Fibroblast of lung (primary cell): ENCODE data around the gene RGS10. TPM values are rescaled to one million over a fixed set of nuclear protein-coding genes. Genes with fewer than 3 reads are reported as not detected.

Source experiments
- DNase-seq, 2 donors: peaks; one replicate each; pipeline versions ENCODE4 v3.0.0 to v3.0.0-alpha.2; 2010; ENCODE audit warnings: low read depth in 2 of 2
- H2AFZ ChIP-seq: 2 replicates; pipeline ENCODE4 v1.5.1; 2012; ENCODE audit warnings: low read length, control low read depth, inconsistent platforms
- H3K27ac ChIP-seq: 2 replicates; pipeline ENCODE4 v1.5.1; 2011; ENCODE audit warnings: low read length, control low read depth; ENCODE audit not compliant: insufficient read depth
- H3K27me3 ChIP-seq: 2 replicates; pipeline ENCODE4 v1.5.1; 2011; ENCODE audit warnings: mild to moderate bottlenecking, low read length; ENCODE audit not compliant: control insufficient read depth, insufficient read depth
- H3K36me3 ChIP-seq: 2 replicates; pipeline ENCODE4 v1.5.1; 2011; ENCODE audit warnings: low read length; ENCODE audit not compliant: control insufficient read depth, insufficient read depth
- H3K4me1 ChIP-seq: 2 replicates; pipeline ENCODE4 v1.5.1; 2011; ENCODE audit warnings: low read length; ENCODE audit not compliant: control insufficient read depth, insufficient read depth; ENCODE audit errors: extremely low read depth
- H3K4me2 ChIP-seq: 2 replicates; pipeline ENCODE4 v1.5.1; 2011; ENCODE audit warnings: low read length, control low read depth; ENCODE audit not compliant: insufficient read depth; ENCODE audit errors: extremely low read depth
- H3K4me3 ChIP-seq, 4 experiments: fragments of 200-600 bp in 1 of 4; sonication (generic) in 1 of 4; replicated peaks in 1 of 4; 2 replicates each; pipeline ENCODE4 v1.5.1; 2011 to 2016; ENCODE audit warnings: low read length in 4 of 4, low read depth in 3 of 4, mild to moderate bottlenecking in 3 of 4, control low read depth in 2 of 4, inconsistent platforms in 1 of 4, mixed read lengths in 1 of 4; ENCODE audit not compliant: insufficient read depth in 1 of 4; ENCODE audit errors: control extremely low read depth in 1 of 4
- H3K79me2 ChIP-seq: 2 replicates; pipeline ENCODE4 v1.5.1; 2012; ENCODE audit warnings: mild to moderate bottlenecking, low read length, inconsistent platforms; ENCODE audit not compliant: control insufficient read depth, insufficient read depth
- H3K9ac ChIP-seq: 2 replicates; pipeline ENCODE4 v1.5.1; 2011; ENCODE audit warnings: mild to moderate bottlenecking, low read length, control low read depth; ENCODE audit not compliant: insufficient read depth
- H3K9me3 ChIP-seq: 2 replicates; pipeline ENCODE4 v1.5.1; 2012; ENCODE audit warnings: low read depth, low read length; ENCODE audit not compliant: control insufficient read depth, insufficient read depth
- H4K20me1 ChIP-seq: 2 replicates; pipeline ENCODE4 v1.5.1; 2011; ENCODE audit warnings: low read length; ENCODE audit not compliant: control insufficient read depth, insufficient read depth; ENCODE audit errors: extremely low read depth
- EZH2 ChIP-seq: IDR thresholded peaks from 2 replicates; pipeline ENCODE4 v1.5.1; 2012; ENCODE audit warnings: low read length, control low read depth, mild to moderate bottlenecking; ENCODE audit errors: missing control alignments
- polyA plus RNA-seq, 2 donors: library from polyadenylated mRNA; depleted of rRNA in 1 of 2; stranded (reverse) in 1 of 2; unstranded in 1 of 2; fragments of >200 nt; gene quantifications; 2 replicates each; pipeline ENCODE4 v1.2.1, GENCODE V29; 2011 to 2012; ENCODE audit warnings: missing spikeins in 1 of 2
- total RNA-seq: library from RNA; depleted of rRNA; stranded (reverse); fragments of >200 nt; gene quantifications from 2 replicates; pipeline ENCODE4 v1.2.1, GENCODE V29; 2014
- TF ChIP-seq, protein P1 (sequence below), 2 donors: IDR thresholded peaks in 1 of 2; conservative IDR thresholded peaks in 1 of 2; 1 replicate in 1 of 2; 2 replicates in 1 of 2; pipeline ENCODE4 v1.5.1; 2011 to 2012; ENCODE audit warnings: low read length in 2 of 2, control low read depth in 1 of 2, inconsistent platforms in 1 of 2, low read depth in 1 of 2, mild to moderate bottlenecking in 1 of 2

The RGS10 gene
- total and polyA plus RNA-seq, 2 donors (not counting 1 experiment from before 2014, with no cell fraction given): 50.9 to 103 TPM

GRCh38 chr10:119456435-119456810 is 86.1 kb downstream of the RGS10 start:
- Histone ChIP-seq H3K4me1 (no peaks in the 10 kb centered on the region), H4K20me1 (no peaks in the 10 kb centered on the region), H3K27ac (no peak overlapping the region), H3K9ac (no peak overlapping the region), H3K9me3 (no peaks in the 10 kb centered on the region), H3K4me2 (no peak overlapping the region), H3K4me3 (no peak overlapping the region), H3K79me2 (no peaks in the 10 kb centered on the region), H3K27me3 (no peaks in the 10 kb centered on the region), H3K36me3 (peaks cover 24% of the 10 kb centered on the region), H2AFZ (no peak overlapping the region)
- TF ChIP-seq, protein P1, sequence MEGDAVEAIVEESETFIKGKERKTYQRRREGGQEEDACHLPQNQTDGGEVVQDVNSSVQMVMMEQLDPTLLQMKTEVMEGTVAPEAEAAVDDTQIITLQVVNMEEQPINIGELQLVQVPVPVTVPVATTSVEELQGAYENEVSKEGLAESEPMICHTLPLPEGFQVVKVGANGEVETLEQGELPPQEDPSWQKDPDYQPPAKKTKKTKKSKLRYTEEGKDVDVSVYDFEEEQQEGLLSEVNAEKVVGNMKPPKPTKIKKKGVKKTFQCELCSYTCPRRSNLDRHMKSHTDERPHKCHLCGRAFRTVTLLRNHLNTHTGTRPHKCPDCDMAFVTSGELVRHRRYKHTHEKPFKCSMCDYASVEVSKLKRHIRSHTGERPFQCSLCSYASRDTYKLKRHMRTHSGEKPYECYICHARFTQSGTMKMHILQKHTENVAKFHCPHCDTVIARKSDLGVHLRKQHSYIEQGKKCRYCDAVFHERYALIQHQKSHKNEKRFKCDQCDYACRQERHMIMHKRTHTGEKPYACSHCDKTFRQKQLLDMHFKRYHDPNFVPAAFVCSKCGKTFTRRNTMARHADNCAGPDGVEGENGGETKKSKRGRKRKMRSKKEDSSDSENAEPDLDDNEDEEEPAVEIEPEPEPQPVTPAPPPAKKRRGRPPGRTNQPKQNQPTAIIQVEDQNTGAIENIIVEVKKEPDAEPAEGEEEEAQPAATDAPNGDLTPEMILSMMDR (conservative IDR thresholded peaks at IDR 0.05 in 1 of 2, IDR thresholded peaks at IDR 0.05 in 1 of 2; ENCODE audit: low read depth in 1 of 2, low read length in 2 of 2): no peak
- no peak for TF ChIP-seq EZH2
- no peak for DNase-seq

GRCh38 chr10:119455609-119456434 is 86.7 kb downstream of the RGS10 start:
- H3K27ac ChIP-seq: no peak overlapping the region
- no peak overlapping the region for H3K9ac ChIP-seq
- H3K9me3 ChIP-seq: no peaks in the 10 kb centered on the region
- DNase-seq: no peak
- H3K4me3 ChIP-seq: no peak overlapping the region
- no peaks in the 10 kb centered on the region for H3K79me2 ChIP-seq
- H4K20me1 ChIP-seq: no peaks in the 10 kb centered on the region
- peaks cover 24% of the 10 kb centered on the region for H3K36me3 ChIP-seq
- no peak for TF ChIP-seq EZH2
- TF ChIP-seq, protein P1 (conservative IDR thresholded peaks at IDR 0.05 in 1 of 2, IDR thresholded peaks at IDR 0.05 in 1 of 2; ENCODE audit: low read depth in 1 of 2, low read length in 2 of 2): no peak
- no peaks in the 10 kb centered on the region for H3K4me1 ChIP-seq
- H3K27me3 ChIP-seq: no peaks in the 10 kb centered on the region
- no peak overlapping the region for H3K4me2 ChIP-seq
- H2AFZ ChIP-seq: no peak overlapping the region

DNA sequence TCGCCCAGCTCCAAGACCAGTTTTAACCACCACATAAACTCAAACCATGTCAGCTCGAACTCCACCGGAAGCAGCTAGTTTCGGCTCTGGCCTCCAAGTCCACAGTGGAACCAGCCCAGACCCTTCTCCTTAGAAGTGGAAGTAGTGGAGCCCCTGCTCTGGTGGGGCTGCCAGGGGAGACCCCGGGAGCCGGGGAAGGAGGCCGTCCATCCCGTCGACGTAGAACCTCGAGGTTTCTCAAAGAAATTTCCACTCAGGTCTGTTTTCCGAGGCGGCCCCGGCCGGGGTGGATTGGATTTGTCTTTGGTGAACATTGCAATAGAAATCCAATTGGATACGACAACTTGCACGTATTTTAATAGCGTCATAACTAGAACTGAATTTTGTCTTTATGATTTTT is 87.5 kb downstream of the RGS10 start:
- Histone ChIP-seq H3K79me2 (no peaks in the 10 kb centered on the region), H3K27ac (no peak overlapping the region), H3K4me1 (peaks cover 7% of the 10 kb centered on the region), H2AFZ (no peak overlapping the region), H3K4me3 (no peak overlapping the region), H3K36me3 (peaks cover 28% of the 10 kb centered on the region), H3K4me2 (no peak overlapping the region), H3K27me3 (no peaks in the 10 kb centered on the region), H3K9ac (no peak overlapping the region), H4K20me1 (no peaks in the 10 kb centered on the region), H3K9me3 (no peaks in the 10 kb centered on the region)
- TF ChIP-seq, protein P1 (conservative IDR thresholded peaks at IDR 0.05 in 1 of 2, IDR thresholded peaks at IDR 0.05 in 1 of 2; ENCODE audit: low read depth in 1 of 2, low read length in 2 of 2): no peak
- no peak for TF ChIP-seq EZH2
- no peak for DNase-seq
